ENCODE data around the gene EHD4.

- TF ChIP-seq CTCF (tag by site-specific recombination; IDR thresholded peaks at IDR 0.05) (peak; percentile 65), ZNF362 (tag by site-specific recombination; IDR thresholded peaks at IDR 0.05) (no peak), ZNF138 (tag by site-specific recombination; IDR thresholded peaks at IDR 0.05; ENCODE audit: borderline replicate concordance) (no peak), REST (tag by site-specific recombination; IDR thresholded peaks at IDR 0.05) (no peak), ZNF155 (tag by site-specific recombination; IDR thresholded peaks at IDR 0.05) (no peak), ZNF670 (tag by site-specific recombination; IDR thresholded peaks at IDR 0.05; ENCODE audit: low read depth) (no peak), ZSCAN23 (tag by site-specific recombination; IDR thresholded peaks at IDR 0.05) (no peak), ZNF274 (IDR thresholded peaks at IDR 0.05; ENCODE audit: low read length) (no peak), ZNF274 (tag by site-specific recombination; IDR thresholded peaks at IDR 0.05; ENCODE audit: borderline replicate concordance) (no peak)
Measured at GRCh38 chr15:41904541-41905005, 67.8 kb downstream of the EHD4 start.

All from HEK293 (cell line).